ENCODE data around the gene MEP1B.

Gene MEP1B

DNA sequence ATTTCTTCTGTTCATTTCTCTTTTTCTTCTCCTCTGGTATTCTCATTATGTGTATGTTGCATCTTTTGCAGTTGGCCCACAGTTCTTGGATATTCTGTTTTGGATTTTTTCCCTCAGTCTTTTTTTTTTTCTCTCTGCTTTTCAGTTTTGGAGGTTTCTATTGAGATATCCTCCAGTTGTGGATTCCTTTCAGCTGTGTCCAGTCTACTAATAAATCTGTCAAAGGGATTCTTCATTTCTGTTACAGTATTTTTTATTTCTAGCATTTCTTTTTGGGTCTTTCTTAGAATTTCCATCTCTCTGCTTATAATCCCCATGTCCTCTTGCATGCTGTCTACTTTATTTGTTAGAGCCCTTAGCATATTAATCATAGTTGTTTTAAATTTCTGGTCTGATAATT lies 6.3 kb upstream of the MEP1B start:
- no peak overlapping the region for H3K9ac ChIP-seq (ENCODE audit: insufficient read length, low read depth)
- H3K9me3 ChIP-seq (ENCODE audit: insufficient read depth, low read length): no peaks in the 10 kb centered on the region
- TF ChIP-seq YY1 (IDR thresholded peaks at IDR 0.05; ENCODE audit: insufficient read depth, insufficient read length) (no peak), ZNF274 (IDR thresholded peaks at IDR 0.05; ENCODE audit: low read depth, low read length) (no peak), SUZ12 (IDR thresholded peaks at IDR 0.05; ENCODE audit: extremely low read depth, insufficient read depth, insufficient read length) (no peak)
- H3K4me3 ChIP-seq (ENCODE audit: insufficient read length, low read depth): no peak overlapping the region
- no peaks in the 10 kb centered on the region for H3K27me3 ChIP-seq (ENCODE audit: insufficient read depth, insufficient read length)
- no peaks in the 10 kb centered on the region for H3K4me1 ChIP-seq (ENCODE audit: insufficient read depth, insufficient read length)
- no peak for DNase-seq (ENCODE audit: low read depth, low spot score)
- H3K36me3 ChIP-seq (ENCODE audit: insufficient read depth, insufficient read length, low read length): no peaks in the 10 kb centered on the region

DNA sequence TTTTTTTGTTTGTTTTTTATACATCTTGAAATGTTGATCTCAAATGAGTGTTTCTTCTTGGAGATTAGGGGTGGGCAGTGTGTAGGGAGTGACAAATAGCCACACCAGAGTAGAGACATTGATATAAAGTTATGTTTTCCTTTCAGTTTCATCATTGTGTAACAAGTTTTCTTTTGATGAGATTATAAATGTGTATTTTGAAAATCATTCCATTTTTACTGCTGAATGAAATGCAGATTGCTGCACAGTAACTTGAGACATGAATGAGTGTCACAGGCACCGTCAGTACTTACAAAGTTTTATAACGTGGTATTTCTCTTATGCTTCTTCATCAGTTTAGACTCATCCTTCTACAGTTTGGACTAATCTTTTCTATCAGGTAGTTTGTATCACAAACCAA lies 370 bp downstream of the MEP1B start:
- DNase-seq (ENCODE audit: low read depth, low spot score): no peak
- H3K4me3 ChIP-seq (ENCODE audit: insufficient read length, low read depth): no peak overlapping the region
- H3K9me3 ChIP-seq (ENCODE audit: insufficient read depth, low read length): no peaks in the 10 kb centered on the region
- no peaks in the 10 kb centered on the region for H3K27me3 ChIP-seq (ENCODE audit: insufficient read depth, insufficient read length)
- no peaks in the 10 kb centered on the region for H3K4me1 ChIP-seq (ENCODE audit: insufficient read depth, insufficient read length)
- no peak overlapping the region for H3K9ac ChIP-seq (ENCODE audit: insufficient read length, low read depth)
- no peak for TF ChIP-seq SUZ12 (IDR thresholded peaks at IDR 0.05; ENCODE audit: extremely low read depth, insufficient read depth, insufficient read length)
- no peak for TF ChIP-seq YY1 (IDR thresholded peaks at IDR 0.05; ENCODE audit: insufficient read depth, insufficient read length)
- TF ChIP-seq ZNF274 (IDR thresholded peaks at IDR 0.05; ENCODE audit: low read depth, low read length): no peak
- no peaks in the 10 kb centered on the region for H3K36me3 ChIP-seq (ENCODE audit: insufficient read depth, insufficient read length, low read length)

DNA sequence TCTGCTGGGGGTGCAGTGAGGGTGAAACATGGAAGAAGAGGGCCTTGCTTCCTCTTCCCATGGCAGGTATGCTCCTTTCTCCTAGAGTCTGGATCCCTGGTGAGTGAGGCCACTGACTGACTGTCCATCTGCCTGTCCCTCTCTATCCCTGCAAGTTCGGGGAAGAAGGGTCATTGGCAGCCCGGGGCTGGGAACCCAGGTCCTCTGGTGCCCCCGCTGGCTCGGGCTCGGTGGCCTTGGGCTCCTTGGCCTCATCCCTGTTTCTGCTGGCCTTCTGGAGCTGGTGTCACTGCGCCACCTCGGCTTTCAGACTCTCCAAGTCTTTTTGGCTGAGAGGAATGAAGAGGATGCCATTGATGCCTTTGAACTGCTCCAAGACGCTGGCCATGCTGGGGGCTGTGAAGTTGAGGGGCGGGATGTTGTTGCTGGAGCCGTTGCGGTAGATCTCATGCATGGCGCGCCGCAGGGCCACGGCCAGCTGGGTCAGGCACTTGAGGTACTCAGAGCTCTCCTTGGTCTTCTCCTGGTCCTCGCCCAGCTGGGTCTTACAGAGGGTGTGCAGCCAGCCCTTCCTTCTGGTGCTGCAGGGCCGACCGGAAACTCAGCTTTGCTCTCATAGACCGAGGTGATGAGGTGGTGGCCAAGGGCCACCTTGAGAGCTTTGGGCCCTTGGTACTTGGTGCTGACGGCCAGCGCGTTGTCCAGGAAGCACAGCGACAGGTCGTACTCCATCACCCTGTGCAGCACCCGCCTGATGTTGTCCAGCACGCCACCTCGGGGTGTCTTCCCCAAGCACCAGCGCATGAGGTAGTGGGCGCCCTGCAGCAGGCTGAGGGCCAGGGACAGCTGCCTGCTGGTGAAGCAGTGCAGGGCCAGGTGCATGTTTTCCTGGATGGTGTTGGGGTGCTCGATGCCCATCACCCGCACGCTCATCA lies 6.3 kb downstream of the MEP1B start:
- DNase-seq (ENCODE audit: low read depth, low spot score): no peak
- Histone ChIP-seq H3K9ac (ENCODE audit: insufficient read length, low read depth) (no peak overlapping the region), H3K4me3 (ENCODE audit: insufficient read length, low read depth) (no peak overlapping the region), H3K27me3 (ENCODE audit: insufficient read depth, insufficient read length) (no peaks in the 10 kb centered on the region), H3K9me3 (ENCODE audit: insufficient read depth, low read length) (no peaks in the 10 kb centered on the region), H3K4me1 (ENCODE audit: insufficient read depth, insufficient read length) (no peaks in the 10 kb centered on the region), H3K36me3 (ENCODE audit: insufficient read depth, insufficient read length, low read length) (no peaks in the 10 kb centered on the region)
- TF ChIP-seq YY1 (IDR thresholded peaks at IDR 0.05; ENCODE audit: insufficient read depth, insufficient read length): no peak
- no peak for TF ChIP-seq ZNF274 (IDR thresholded peaks at IDR 0.05; ENCODE audit: low read depth, low read length)
- TF ChIP-seq SUZ12 (IDR thresholded peaks at IDR 0.05; ENCODE audit: extremely low read depth, insufficient read depth, insufficient read length): no peak

DNA sequence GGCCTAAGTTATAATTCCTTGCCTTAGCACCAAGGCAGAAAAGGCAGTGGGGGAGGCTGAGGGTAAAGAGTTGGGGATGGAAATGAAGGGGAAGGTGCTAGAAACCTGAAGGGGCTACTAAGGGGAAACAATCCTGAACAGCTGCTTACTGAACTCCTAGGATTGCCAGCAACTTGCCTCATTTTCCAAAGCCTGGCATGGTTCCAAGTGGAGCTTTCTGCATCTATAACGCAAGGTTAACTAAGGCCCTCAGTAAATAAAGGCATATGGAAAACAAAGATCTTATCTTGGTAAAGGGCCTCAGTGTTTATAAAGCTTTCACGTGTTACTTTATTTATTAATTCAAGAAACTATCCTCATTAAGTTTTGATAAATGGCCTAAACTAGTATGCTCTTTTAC lies 10.9 kb downstream of the MEP1B start:
- no peaks in the 10 kb centered on the region for H3K36me3 ChIP-seq (ENCODE audit: insufficient read depth, insufficient read length, low read length)
- TF ChIP-seq SUZ12 (IDR thresholded peaks at IDR 0.05; ENCODE audit: extremely low read depth, insufficient read depth, insufficient read length): no peak
- TF ChIP-seq ZNF274 (IDR thresholded peaks at IDR 0.05; ENCODE audit: low read depth, low read length): no peak
- no peak for TF ChIP-seq YY1 (IDR thresholded peaks at IDR 0.05; ENCODE audit: insufficient read depth, insufficient read length)
- H3K27me3 ChIP-seq (ENCODE audit: insufficient read depth, insufficient read length): no peaks in the 10 kb centered on the region
- H3K4me3 ChIP-seq (ENCODE audit: insufficient read length, low read depth): no peak overlapping the region
- no peak overlapping the region for H3K9ac ChIP-seq (ENCODE audit: insufficient read length, low read depth)
- no peaks in the 10 kb centered on the region for H3K9me3 ChIP-seq (ENCODE audit: insufficient read depth, low read length)
- no peaks in the 10 kb centered on the region for H3K4me1 ChIP-seq (ENCODE audit: insufficient read depth, insufficient read length)
- DNase-seq (ENCODE audit: low read depth, low spot score): no peak

DNA sequence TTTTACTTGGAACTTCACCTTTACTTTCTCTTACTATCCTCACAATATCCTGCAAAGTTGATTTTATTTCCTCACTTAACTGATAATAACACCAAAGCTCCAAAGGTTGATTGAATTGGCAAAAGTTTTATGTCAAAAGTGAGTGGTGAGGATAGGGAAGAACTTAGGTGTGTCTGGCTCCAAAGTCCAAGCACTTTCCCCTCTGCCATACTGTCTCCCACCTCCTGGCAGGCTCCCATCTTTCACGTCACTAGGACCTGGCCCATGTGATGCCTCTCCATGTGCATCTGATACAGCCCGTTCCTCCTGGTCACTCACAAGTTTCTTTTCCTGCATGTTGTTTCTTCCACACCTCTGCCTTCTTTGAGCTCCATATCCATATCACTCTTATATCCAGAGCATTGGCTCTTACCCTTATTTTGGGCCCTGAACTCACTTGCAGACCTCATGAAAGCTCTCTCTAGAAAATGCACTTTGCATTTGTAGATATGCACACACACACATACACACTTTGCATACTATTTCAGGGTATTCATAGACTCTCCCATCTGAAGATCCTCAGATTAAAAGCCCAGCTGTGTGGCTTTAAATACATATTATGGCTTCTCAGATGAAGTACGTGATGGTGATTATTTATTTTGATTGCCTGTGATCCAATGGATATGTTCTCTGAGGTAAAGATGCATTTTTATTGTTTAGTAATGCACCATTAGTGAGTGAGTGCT lies 12.3 kb downstream of the MEP1B start:
- Histone ChIP-seq H3K36me3 (ENCODE audit: insufficient read depth, insufficient read length, low read length) (no peaks in the 10 kb centered on the region), H3K27me3 (ENCODE audit: insufficient read depth, insufficient read length) (no peaks in the 10 kb centered on the region), H3K4me3 (ENCODE audit: insufficient read length, low read depth) (no peak overlapping the region), H3K4me1 (ENCODE audit: insufficient read depth, insufficient read length) (no peaks in the 10 kb centered on the region), H3K9ac (ENCODE audit: insufficient read length, low read depth) (no peak overlapping the region), H3K9me3 (ENCODE audit: insufficient read depth, low read length) (no peaks in the 10 kb centered on the region)
- DNase-seq (ENCODE audit: low read depth, low spot score): no peak
- TF ChIP-seq ZNF274 (IDR thresholded peaks at IDR 0.05; ENCODE audit: low read depth, low read length): no peak
- TF ChIP-seq YY1 (IDR thresholded peaks at IDR 0.05; ENCODE audit: insufficient read depth, insufficient read length): no peak
- no peak for TF ChIP-seq SUZ12 (IDR thresholded peaks at IDR 0.05; ENCODE audit: extremely low read depth, insufficient read depth, insufficient read length)

DNA sequence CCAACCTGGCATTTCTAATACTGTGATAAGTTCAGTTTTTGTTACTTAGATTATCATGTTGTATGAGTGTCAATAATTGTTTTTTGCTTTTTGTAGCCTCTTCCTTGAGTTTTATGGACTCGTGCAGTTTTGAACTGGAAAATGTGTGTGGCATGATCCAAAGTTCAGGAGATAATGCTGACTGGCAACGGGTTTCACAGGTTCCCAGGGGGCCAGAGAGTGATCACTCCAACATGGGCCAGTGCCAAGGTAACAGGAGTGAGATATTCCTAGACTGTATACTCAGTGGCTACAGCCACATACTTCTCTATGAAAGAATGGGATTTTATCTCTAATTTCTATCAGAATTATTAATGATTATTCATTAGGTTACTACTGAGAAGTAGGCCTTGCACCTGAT lies 18.2 kb downstream of the MEP1B start:
- DNase-seq (ENCODE audit: low read depth, low spot score): no peak
- TF ChIP-seq YY1 (IDR thresholded peaks at IDR 0.05; ENCODE audit: insufficient read depth, insufficient read length) (no peak), ZNF274 (IDR thresholded peaks at IDR 0.05; ENCODE audit: low read depth, low read length) (no peak), SUZ12 (IDR thresholded peaks at IDR 0.05; ENCODE audit: extremely low read depth, insufficient read depth, insufficient read length) (no peak)
- Histone ChIP-seq H3K9ac (ENCODE audit: insufficient read length, low read depth) (no peak overlapping the region), H3K27me3 (ENCODE audit: insufficient read depth, insufficient read length) (no peaks in the 10 kb centered on the region), H3K4me1 (ENCODE audit: insufficient read depth, insufficient read length) (no peaks in the 10 kb centered on the region), H3K36me3 (ENCODE audit: insufficient read depth, insufficient read length, low read length) (no peaks in the 10 kb centered on the region), H3K4me3 (ENCODE audit: insufficient read length, low read depth) (no peak overlapping the region), H3K9me3 (ENCODE audit: insufficient read depth, low read length) (no peaks in the 10 kb centered on the region)

DNA sequence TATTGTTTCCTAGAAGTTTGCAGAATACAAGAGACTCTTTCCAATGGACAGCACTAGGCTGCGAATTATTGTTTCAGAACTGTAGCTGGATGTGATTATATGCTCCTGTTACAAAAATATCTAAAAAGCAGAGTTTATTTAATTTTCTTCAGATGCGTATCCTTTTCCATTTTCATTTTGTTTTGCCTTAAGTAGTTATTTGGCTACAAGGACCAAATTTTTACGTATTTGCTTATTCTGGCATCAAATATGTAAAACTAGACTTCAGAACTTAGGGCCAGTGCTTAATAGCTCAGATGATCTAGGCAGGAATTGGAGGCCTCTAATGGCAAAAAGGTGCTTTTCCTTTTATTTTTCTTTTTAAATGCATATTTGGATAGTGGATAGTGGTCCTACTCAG lies 18.7 kb downstream of the MEP1B start:
- H3K9ac ChIP-seq (ENCODE audit: insufficient read length, low read depth): no peak overlapping the region
- no peaks in the 10 kb centered on the region for H3K36me3 ChIP-seq (ENCODE audit: insufficient read depth, insufficient read length, low read length)
- no peak for DNase-seq (ENCODE audit: low read depth, low spot score)
- no peaks in the 10 kb centered on the region for H3K27me3 ChIP-seq (ENCODE audit: insufficient read depth, insufficient read length)
- H3K4me1 ChIP-seq (ENCODE audit: insufficient read depth, insufficient read length): no peaks in the 10 kb centered on the region
- no peak for TF ChIP-seq SUZ12 (IDR thresholded peaks at IDR 0.05; ENCODE audit: extremely low read depth, insufficient read depth, insufficient read length)
- TF ChIP-seq YY1 (IDR thresholded peaks at IDR 0.05; ENCODE audit: insufficient read depth, insufficient read length): no peak
- TF ChIP-seq ZNF274 (IDR thresholded peaks at IDR 0.05; ENCODE audit: low read depth, low read length): no peak
- H3K4me3 ChIP-seq (ENCODE audit: insufficient read length, low read depth): no peak overlapping the region
- H3K9me3 ChIP-seq (ENCODE audit: insufficient read depth, low read length): no peaks in the 10 kb centered on the region

Data from NT2/D1 (cell line).